AG04449 (cell line): ENCODE measurements around the gene BRSK2.
"Not testable (repeated sequence)": the region's sequence is repeated elsewhere in the genome, so short reads cannot be mapped to it uniquely, and the experiment has no call there.

Experiments
- CTCF ChIA-PET: fragments of 350-600 bp; formaldehyde crosslinking; extraction: SDS; loops from one replicate; lab custom pipeline; 2021; ENCODE audit warnings: antibody characterized with exemption; lab: Yijun Ruan, JAX
- POLR2A ChIA-PET: fragments of 400-600, 350-600 bp; formaldehyde crosslinking; extraction: SDS; loops from one replicate; lab custom pipeline; 2020; ENCODE audit warnings: antibody characterized with exemption, inconsistent platforms; lab: Yijun Ruan, JAX
- DNase-seq: peaks from one replicate; pipeline ENCODE4 v3.0.0-alpha.2; 2010; ENCODE audit warnings: low read depth, low spot score
- H3K4me3 ChIP-seq: 2 replicates; pipeline ENCODE4 v1.5.1; 2011; ENCODE audit warnings: low read depth, mild to moderate bottlenecking, control low read depth, low read length
- CTCF ChIP-seq: IDR thresholded peaks from one replicate; pipeline ENCODE4 v1.5.1; 2011; ENCODE audit warnings: mild to moderate bottlenecking, moderate library complexity, low read length, control low read depth, inconsistent platforms; ENCODE audit not compliant: insufficient read depth; ENCODE audit errors: missing control alignments

Gene BRSK2

GRCh38 chr11:1389932-1390568 lies at the start of gene BRSK2:
Gene BRSK2, plus strand, starts transcription at chr11:1389934. Its CDS starts 351 bp downstream, at chr11:1390285.
- DNase-seq: no peak
- POLR2A ChIA-PET: interaction anchor here (0.6 to 1.0 kb wide), 4 partner anchors 7 to 252 kb away, joined by 3 to 7 read pairs (median 4); partner anchors contain the start of gene TOLLIP
- peak within 1 kb of the TSS; percentile 66 for H3K4me3 ChIP-seq
- CTCF ChIA-PET: no interaction called here
- no peak for TF ChIP-seq CTCF

GRCh38 chr11:1340111-1340510 lies 49.6 kb upstream of the BRSK2 start:
- no peak overlapping the region for H3K4me3 ChIP-seq
- ChIA-PET POLR2A (no interaction called here), CTCF (no interaction called here)
- no peak for DNase-seq
- no peak for TF ChIP-seq CTCF

DNA sequence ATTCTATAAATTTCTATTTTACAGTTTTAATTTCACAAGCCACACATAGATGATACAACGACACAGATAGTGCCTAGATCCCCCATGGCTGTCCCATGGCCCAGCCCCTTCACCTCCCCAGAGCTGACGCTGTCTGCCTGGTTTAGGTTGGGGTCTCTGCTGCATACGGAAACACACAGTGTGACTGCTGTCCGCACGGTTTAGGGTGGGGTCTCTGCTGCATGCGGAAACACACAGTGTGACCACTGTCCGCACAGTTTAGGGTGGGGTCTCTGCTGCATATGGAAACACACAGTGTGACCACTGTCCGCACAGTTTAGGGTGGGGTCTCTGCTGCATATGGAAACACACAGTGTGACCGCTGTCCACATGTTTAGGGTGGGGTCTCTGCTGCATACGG lies 48.5 kb upstream of the BRSK2 start:
- POLR2A ChIA-PET, DNase-seq, CTCF ChIA-PET, H3K4me3 ChIP-seq: not testable (repeated sequence)

GRCh38 chr11:1341928-1342524 lies 47.7 kb upstream of the BRSK2 start:
- DNase-seq: peak; percentile 2
- POLR2A ChIA-PET: no interaction called here
- TF ChIP-seq CTCF: no peak
- no peak overlapping the region for H3K4me3 ChIP-seq
- CTCF ChIA-PET: no interaction called here

GRCh38 chr11:1342946-1343345 lies 46.8 kb upstream of the BRSK2 start:
- CTCF ChIA-PET: no interaction called here

DNA sequence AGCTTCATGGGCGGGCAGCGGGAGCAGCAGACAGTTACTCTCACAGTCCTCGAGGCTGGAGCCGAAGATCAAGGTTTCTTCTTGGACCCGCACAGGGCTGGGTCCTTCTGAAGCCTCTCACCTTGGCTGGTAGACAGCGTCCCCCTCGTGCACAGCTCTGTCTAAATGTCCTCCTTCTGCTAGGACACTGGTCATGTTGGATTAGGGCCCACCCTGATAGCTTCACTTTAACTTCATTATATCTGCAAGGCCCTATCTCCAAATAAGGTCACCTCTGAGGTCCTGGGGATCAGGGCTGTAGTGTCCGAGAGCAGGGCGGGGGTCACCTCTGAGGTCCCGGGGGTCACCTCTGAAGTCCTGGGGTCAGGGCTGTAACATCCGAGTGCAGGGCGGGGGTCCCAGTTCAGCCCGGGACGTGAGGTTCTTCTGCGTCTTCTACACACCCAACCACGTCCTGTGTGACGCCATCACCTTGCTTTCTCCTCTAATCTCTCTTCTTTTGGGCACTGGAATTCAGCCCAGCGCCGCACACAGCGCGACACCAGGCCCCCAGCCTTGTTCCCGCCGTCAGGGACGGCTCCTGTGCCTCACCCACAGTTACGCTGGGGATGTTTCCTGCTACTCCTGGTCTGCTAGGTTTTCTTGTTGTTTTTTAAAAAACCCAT lies 46.2 kb upstream of the BRSK2 start:
- H3K4me3 ChIP-seq: no peak overlapping the region
- ChIA-PET CTCF (no interaction called here), POLR2A (no interaction called here)
- TF ChIP-seq CTCF: no peak
- DNase-seq: no peak

More at GRCh38 chr11:1342946-1343345, 46.8 kb upstream of the BRSK2 start:
- no peak for DNase-seq
- no peak overlapping the region for H3K4me3 ChIP-seq
- no peak for TF ChIP-seq CTCF
- POLR2A ChIA-PET: no interaction called here
